Thoracic aorta (tissue), 2 donors: ENCODE measurements around the gene ADARB2. TPM values are rescaled to one million over a fixed set of nuclear protein-coding genes. Genes with fewer than 3 reads are reported as not detected.

Experiments
- ATAC-seq: fragments of 150-250 bp; one replicate; pipeline ENCODE4 v1.8.0; 2017; ENCODE audit warnings: low read depth; ENCODE audit not compliant: insufficient number of reproducible peaks, low FRiP score
- DNase-seq: peaks from one replicate; pipeline ENCODE4 v3.0.0-alpha.2; 2020; ENCODE audit warnings: low spot score
- H3K27ac ChIP-seq, 2 donors: fragments of 200-600 bp; sonication (generic); 1 replicate in 1 of 2; 2 replicates in 1 of 2; pipeline ENCODE4 v1.5.1; 2016; ENCODE audit warnings: mild to moderate bottlenecking in 2 of 2, moderate library complexity in 2 of 2
- H3K27me3 ChIP-seq: fragments of 200-600 bp; sonication (generic); replicated peaks from 2 replicates; pipeline ENCODE4 v1.6.0; 2016; ENCODE audit warnings: mild to moderate bottlenecking; ENCODE audit not compliant: insufficient read depth
- H3K36me3 ChIP-seq: fragments of 200-600 bp; sonication (generic); one replicate; pipeline ENCODE4 v1.5.1; 2016
- H3K4me1 ChIP-seq, 2 donors: fragments of 200-600 bp; sonication (generic); 1 replicate in 1 of 2; 2 replicates in 1 of 2; pipeline versions ENCODE4 v1.5.1 to v1.6.0; 2016; ENCODE audit warnings: low read depth in 2 of 2, mild to moderate bottlenecking in 1 of 2; ENCODE audit not compliant: control insufficient read depth in 1 of 2
- H3K4me3 ChIP-seq: fragments of 200-600 bp; sonication (generic); 2 replicates; pipeline ENCODE4 v1.5.1; 2016; ENCODE audit warnings: mild to moderate bottlenecking
- H3K9me3 ChIP-seq: fragments of 200-600 bp; sonication (generic); 2 replicates; pipeline ENCODE4 v1.5.1; 2016
- CTCF ChIP-seq: fragments of 200-600 bp; sonication (generic); IDR thresholded peaks from one replicate; pipeline ENCODE4 v1.5.1; 2019; ENCODE audit warnings: antibody characterized with exemption
- total RNA-seq, 2 donors: library from RNA; depleted of rRNA; stranded (reverse); fragments of >200 nt; gene quantifications; one replicate each; pipeline versions ENCODE4 v1.1.0 to v1.2.3, GENCODE V29; 2016

Gene ADARB2
- total RNA-seq, 2 donors from 2014 or later, result 0.71 to 3.1 TPM

- no peak overlapping the region for H3K4me3 ChIP-seq
- no peak overlapping the region for H3K27ac ChIP-seq
- ATAC-seq, result no peak
- DNase-seq, result no peak
- H3K27me3 ChIP-seq, result no peaks in the 10 kb centered on the region
- no peaks in the 10 kb centered on the region for H3K4me1 ChIP-seq
- no peak for TF ChIP-seq CTCF
- H3K36me3 ChIP-seq, result no peaks in the 10 kb centered on the region
- no peaks in the 10 kb centered on the region for H3K9me3 ChIP-seq
These were observed 568.6 kb downstream of the ADARB2 start for GRCh38 chr10:1168763-1169162.

- Histone ChIP-seq H3K27ac (no peak overlapping the region), H3K4me1 (no peaks in the 10 kb centered on the region), H3K4me3 (no peak overlapping the region), H3K27me3 (no peaks in the 10 kb centered on the region), H3K36me3 (no peaks in the 10 kb centered on the region), H3K9me3 (no peaks in the 10 kb centered on the region)
- no peak for DNase-seq
- no peak for TF ChIP-seq CTCF
- ATAC-seq, result no peak
These were observed 570.5 kb downstream of the ADARB2 start for GRCh38 chr10:1166828-1167275.

DNA sequence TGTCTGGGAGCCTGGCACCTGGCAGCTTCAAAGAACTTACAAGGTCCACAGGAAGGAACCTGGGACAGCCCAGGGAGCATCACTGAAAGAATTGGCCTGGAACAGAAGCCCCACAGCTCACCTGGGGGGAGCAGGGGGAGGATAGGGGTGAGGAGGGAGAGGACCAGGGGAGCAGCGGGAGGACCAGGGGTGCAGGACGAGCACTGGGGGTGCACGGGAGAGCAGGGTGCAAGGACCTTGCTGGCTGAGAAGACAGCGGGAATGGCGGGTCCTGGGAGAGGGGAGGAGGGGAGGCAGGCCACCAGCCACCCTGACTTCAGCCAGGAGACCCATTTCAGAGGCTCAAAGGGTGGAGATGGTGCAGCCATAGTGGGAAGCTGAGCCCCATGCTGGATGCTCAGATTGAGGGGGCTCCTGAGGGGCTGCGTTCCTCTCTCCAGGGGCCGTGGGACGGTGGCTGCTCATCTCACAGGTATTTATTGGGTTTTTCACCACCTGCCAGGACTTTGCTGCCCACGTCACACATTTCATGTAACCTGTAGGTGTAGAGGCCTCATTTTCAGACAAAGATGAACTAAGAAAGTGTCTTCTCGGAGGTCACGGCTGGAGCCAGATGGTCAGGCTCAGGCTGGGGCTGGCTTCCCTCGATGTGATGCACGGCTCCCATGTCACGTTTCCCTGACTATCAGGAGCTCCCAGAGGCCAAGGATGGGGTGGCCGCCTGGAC lies 571.1 kb downstream of the ADARB2 start:
- Histone ChIP-seq H3K27ac (no peak overlapping the region), H3K4me3 (no peak overlapping the region), H3K27me3 (no peaks in the 10 kb centered on the region), H3K4me1 (no peaks in the 10 kb centered on the region), H3K36me3 (no peaks in the 10 kb centered on the region), H3K9me3 (no peaks in the 10 kb centered on the region)
- no peak for DNase-seq
- TF ChIP-seq CTCF, result no peak
- ATAC-seq, result no peak

- Histone ChIP-seq H3K4me1 (no peaks in the 10 kb centered on the region), H3K36me3 (no peaks in the 10 kb centered on the region), H3K27ac (no peak overlapping the region), H3K27me3 (no peaks in the 10 kb centered on the region), H3K4me3 (no peak overlapping the region), H3K9me3 (no peaks in the 10 kb centered on the region)
- DNase-seq (no peak), ATAC-seq (no peak)
- TF ChIP-seq CTCF, result no peak
These were observed 573.5 kb downstream of the ADARB2 start for GRCh38 chr10:1163831-1164230.

- ATAC-seq (no peak), DNase-seq (no peak)
- TF ChIP-seq CTCF, result no peak
- Histone ChIP-seq H3K9me3 (no peaks in the 10 kb centered on the region), H3K27me3 (no peaks in the 10 kb centered on the region), H3K36me3 (no peaks in the 10 kb centered on the region), H3K27ac (no peak overlapping the region), H3K4me1 (no peaks in the 10 kb centered on the region), H3K4me3 (no peak overlapping the region)
These were observed 574.1 kb downstream of the ADARB2 start for GRCh38 chr10:1163204-1163660.
